ENCODE data around the gene GMEB2.

The GMEB2 gene

GRCh38 chr20:63562461-63563224, 64.3 kb downstream of the GMEB2 start:
- Histone ChIP-seq H3K36me3 (ENCODE audit: control insufficient read depth in 1 of 2, insufficient read depth in 2 of 2, low read depth in 1 of 2, low read length in 2 of 2) (peaks cover 55 to 88% of the 10 kb centered on the region in 2 experiments), H2BK12ac (ENCODE audit: low read length in 2 of 2) (no peak overlapping the region), H3K9me3 (ENCODE audit: control insufficient read depth, low read length) (no peaks in the 10 kb centered on the region), H3K9ac (ENCODE audit: low read length) (no peak overlapping the region), H2BK15ac (ENCODE audit: low read depth, poor library complexity, severe bottlenecking) (no peak overlapping the region), H3K27me3 (ENCODE audit: control insufficient read depth in 1 of 2, insufficient read depth in 1 of 2, low read length in 2 of 2) (no peaks in the 10 kb centered on the region), H2AFZ (ENCODE audit: low read depth, low read length) (no peak overlapping the region), H3K79me1 (replicated peaks; ENCODE audit: low read length, poor library complexity, severe bottlenecking) (peaks cover 1% of the 10 kb centered on the region), H3K4me3 (ENCODE audit: insufficient read depth in 1 of 2, low read depth in 1 of 2, low read length in 2 of 2) (no peak overlapping the region), H3K4ac (ENCODE audit: low read depth in 1 of 2, low read length in 2 of 2) (no peak overlapping the region), H4K8ac (ENCODE audit: low read length) (no peak overlapping the region), H2AK5ac (ENCODE audit: low read length, severe bottlenecking) (no peak overlapping the region), H3K27ac (ENCODE audit: low read length, poor library complexity, severe bottlenecking) (no peak overlapping the region), H3K14ac (ENCODE audit: low read length in 2 of 2) (no peak overlapping the region), H4K91ac (ENCODE audit: low read length) (no peak overlapping the region), H3K23ac (ENCODE audit: low read length in 2 of 2) (no peak overlapping the region), H3K4me2 (ENCODE audit: low read length, poor library complexity, severe bottlenecking) (no peak overlapping the region), H2BK5ac (ENCODE audit: low read depth, low read length, poor library complexity, severe bottlenecking) (no peak overlapping the region), H2BK120ac (ENCODE audit: low read depth, low read length) (no peak overlapping the region), H3K18ac (ENCODE audit: low read depth in 1 of 2, low read length in 2 of 2) (no peak overlapping the region), H3K4me1 (ENCODE audit: control insufficient read depth, insufficient read depth, low read depth, low read length) (peaks cover 4% of the 10 kb centered on the region)
- DNase-seq, result no peak
- 96% methylated on average over 54 of the region's 54 CpGs for WGBS

- Histone ChIP-seq H2AFZ (ENCODE audit: low read depth, low read length) (no peak overlapping the region), H2AK5ac (ENCODE audit: low read length, severe bottlenecking) (no peak overlapping the region), H3K4ac (ENCODE audit: low read depth in 1 of 2, low read length in 2 of 2) (no peak overlapping the region), H3K79me1 (replicated peaks; ENCODE audit: low read length, poor library complexity, severe bottlenecking) (peaks cover 1% of the 10 kb centered on the region), H3K4me1 (ENCODE audit: control insufficient read depth, insufficient read depth, low read depth, low read length) (no peaks in the 10 kb centered on the region), H2BK12ac (ENCODE audit: low read length in 2 of 2) (no peak overlapping the region), H3K9me3 (ENCODE audit: control insufficient read depth, low read length) (no peaks in the 10 kb centered on the region), H3K18ac (ENCODE audit: low read depth in 1 of 2, low read length in 2 of 2) (no peak overlapping the region), H3K4me3 (ENCODE audit: insufficient read depth in 1 of 2, low read depth in 1 of 2, low read length in 2 of 2) (no peak overlapping the region), H3K4me2 (ENCODE audit: low read length, poor library complexity, severe bottlenecking) (no peak overlapping the region), H3K27me3 (ENCODE audit: control insufficient read depth in 1 of 2, insufficient read depth in 1 of 2, low read length in 2 of 2) (no peaks in the 10 kb centered on the region), H3K27ac (ENCODE audit: low read length, poor library complexity, severe bottlenecking) (no peak overlapping the region), H2BK120ac (ENCODE audit: low read depth, low read length) (no peak overlapping the region), H2BK15ac (ENCODE audit: low read depth, poor library complexity, severe bottlenecking) (no peak overlapping the region), H3K36me3 (ENCODE audit: control insufficient read depth in 1 of 2, insufficient read depth in 2 of 2, low read depth in 1 of 2, low read length in 2 of 2) (peaks cover 55 to 80% of the 10 kb centered on the region in 2 experiments), H3K23ac (ENCODE audit: low read length in 2 of 2) (no peak overlapping the region), H4K91ac (ENCODE audit: low read length) (no peak overlapping the region), H4K8ac (ENCODE audit: low read length) (no peak overlapping the region), H3K9ac (ENCODE audit: low read length) (no peak overlapping the region), H2BK5ac (ENCODE audit: low read depth, low read length, poor library complexity, severe bottlenecking) (no peak overlapping the region), H3K14ac (ENCODE audit: low read length in 2 of 2) (no peak overlapping the region)
- 94% methylated on average over 35 of the region's 36 CpGs for WGBS
- no peak for DNase-seq
These were observed 65.1 kb downstream of the GMEB2 start for GRCh38 chr20:63561624-63562396.

- H3K4me2 ChIP-seq (ENCODE audit: low read length, poor library complexity, severe bottlenecking), result no peak overlapping the region
- H3K18ac ChIP-seq (ENCODE audit: low read depth in 1 of 2, low read length in 2 of 2), result no peak overlapping the region
- H3K4me3 ChIP-seq (ENCODE audit: insufficient read depth in 1 of 2, low read depth in 1 of 2, low read length in 2 of 2), result no peak overlapping the region
- H3K79me1 ChIP-seq (replicated peaks; ENCODE audit: low read length, poor library complexity, severe bottlenecking), result no peaks in the 10 kb centered on the region
- peaks cover 53 to 75% of the 10 kb centered on the region in 2 experiments for H3K36me3 ChIP-seq (ENCODE audit: control insufficient read depth in 1 of 2, insufficient read depth in 2 of 2, low read depth in 1 of 2, low read length in 2 of 2)
- H3K23ac ChIP-seq (ENCODE audit: low read length in 2 of 2), result no peak overlapping the region
- no peak overlapping the region for H3K14ac ChIP-seq (ENCODE audit: low read length in 2 of 2)
- no peak overlapping the region for H3K4ac ChIP-seq (ENCODE audit: low read depth in 1 of 2, low read length in 2 of 2)
- H3K27me3 ChIP-seq (ENCODE audit: control insufficient read depth in 1 of 2, insufficient read depth in 1 of 2, low read length in 2 of 2), result no peaks in the 10 kb centered on the region
- H2AK5ac ChIP-seq (ENCODE audit: low read length, severe bottlenecking), result no peak overlapping the region
- no peak overlapping the region for H2BK120ac ChIP-seq (ENCODE audit: low read depth, low read length)
- no peaks in the 10 kb centered on the region for H3K9me3 ChIP-seq (ENCODE audit: control insufficient read depth, low read length)
- no peak overlapping the region for H2AFZ ChIP-seq (ENCODE audit: low read depth, low read length)
- no peak overlapping the region for H4K91ac ChIP-seq (ENCODE audit: low read length)
- no peak overlapping the region for H2BK5ac ChIP-seq (ENCODE audit: low read depth, low read length, poor library complexity, severe bottlenecking)
- H3K27ac ChIP-seq (ENCODE audit: low read length, poor library complexity, severe bottlenecking), result no peak overlapping the region
- no peak for DNase-seq
- H3K4me1 ChIP-seq (ENCODE audit: control insufficient read depth, insufficient read depth, low read depth, low read length), result no peaks in the 10 kb centered on the region
- H2BK12ac ChIP-seq (ENCODE audit: low read length in 2 of 2), result no peak overlapping the region
- H2BK15ac ChIP-seq (ENCODE audit: low read depth, poor library complexity, severe bottlenecking), result no peak overlapping the region
- H4K8ac ChIP-seq (ENCODE audit: low read length), result no peak overlapping the region
- H3K9ac ChIP-seq (ENCODE audit: low read length), result no peak overlapping the region
- WGBS, result 95% methylated on average over 26 of the region's 26 CpGs
These were observed 65.9 kb downstream of the GMEB2 start for GRCh38 chr20:63560856-63561609.

GRCh38 chr20:63560333-63560805, 66.5 kb downstream of the GMEB2 start:
- Histone ChIP-seq H3K4ac (ENCODE audit: low read depth in 1 of 2, low read length in 2 of 2) (no peak overlapping the region), H3K9ac (ENCODE audit: low read length) (no peak overlapping the region), H2BK12ac (ENCODE audit: low read length in 2 of 2) (no peak overlapping the region), H3K4me3 (ENCODE audit: insufficient read depth in 1 of 2, low read depth in 1 of 2, low read length in 2 of 2) (no peak overlapping the region), H3K4me2 (ENCODE audit: low read length, poor library complexity, severe bottlenecking) (no peak overlapping the region), H3K14ac (ENCODE audit: low read length in 2 of 2) (no peak overlapping the region), H2BK5ac (ENCODE audit: low read depth, low read length, poor library complexity, severe bottlenecking) (no peak overlapping the region), H2BK120ac (ENCODE audit: low read depth, low read length) (no peak overlapping the region), H3K27me3 (ENCODE audit: control insufficient read depth in 1 of 2, insufficient read depth in 1 of 2, low read length in 2 of 2) (no peaks in the 10 kb centered on the region), H3K27ac (ENCODE audit: low read length, poor library complexity, severe bottlenecking) (no peak overlapping the region), H2AK5ac (ENCODE audit: low read length, severe bottlenecking) (no peak overlapping the region), H3K79me1 (replicated peaks; ENCODE audit: low read length, poor library complexity, severe bottlenecking) (no peaks in the 10 kb centered on the region), H4K91ac (ENCODE audit: low read length) (no peak overlapping the region), H3K9me3 (ENCODE audit: control insufficient read depth, low read length) (no peaks in the 10 kb centered on the region), H3K18ac (ENCODE audit: low read depth in 1 of 2, low read length in 2 of 2) (no peak overlapping the region), H3K4me1 (ENCODE audit: control insufficient read depth, insufficient read depth, low read depth, low read length) (peaks cover 4% of the 10 kb centered on the region), H3K23ac (ENCODE audit: low read length in 2 of 2) (no peak overlapping the region), H3K36me3 (ENCODE audit: control insufficient read depth in 1 of 2, insufficient read depth in 2 of 2, low read depth in 1 of 2, low read length in 2 of 2) (peaks cover 50 to 75% of the 10 kb centered on the region in 2 experiments), H4K8ac (ENCODE audit: low read length) (no peak overlapping the region), H2AFZ (ENCODE audit: low read depth, low read length) (no peak overlapping the region), H2BK15ac (ENCODE audit: low read depth, poor library complexity, severe bottlenecking) (no peak overlapping the region)
- no peak for DNase-seq
- WGBS, result 96% methylated on average over 16 of the region's 16 CpGs
